Natural killer cell (primary cell): ENCODE results near the gene RAD51B. TPM values are rescaled to one million over a fixed set of nuclear protein-coding genes. Genes with fewer than 3 reads are reported as not detected.

Experiments
- ATAC-seq, 3 donors: fragments of 150-1000 bp in 2 of 3; fragments of 200-7000 bp in 1 of 3; cut with Tn5 transposase; 1 replicate in 1 of 3; 2 replicates in 2 of 3; pipeline ENCODE4 v1.10.0; 2021; ENCODE audit warnings: mild to moderate bottlenecking in 2 of 3, moderate library complexity in 2 of 3
- DNase-seq, 2 donors: peaks; one replicate each; pipeline versions ENCODE4 v3.0.0 to v3.0.0-alpha.2; 2013 to 2021; ENCODE audit warnings: mixed read lengths in 1 of 2
- H3K27ac ChIP-seq: one replicate; pipeline ENCODE4 v1.5.1; 2013; ENCODE audit warnings: mild to moderate bottlenecking, low read length
- H3K27me3 ChIP-seq: one replicate; pipeline ENCODE4 v1.6.1; 2013; ENCODE audit warnings: low read length; ENCODE audit not compliant: control insufficient read depth, insufficient read depth
- H3K36me3 ChIP-seq: one replicate; pipeline ENCODE4 v1.6.1; 2013; ENCODE audit warnings: low read length; ENCODE audit not compliant: control insufficient read depth, insufficient read depth
- H3K4me1 ChIP-seq: one replicate; pipeline ENCODE4 v1.6.1; 2013; ENCODE audit warnings: low read length; ENCODE audit not compliant: control insufficient read depth, insufficient read depth
- H3K4me3 ChIP-seq: one replicate; pipeline ENCODE4 v1.5.1; 2013; ENCODE audit warnings: low read length
- H3K9me3 ChIP-seq: one replicate; pipeline ENCODE4 v1.6.1; 2013; ENCODE audit warnings: low read length; ENCODE audit not compliant: control insufficient read depth, insufficient read depth
- H3K27ac Mint-ChIP-seq, 2 donors: one replicate each; pipeline ENCODE4 v1.8.0; 2022; ENCODE audit warnings: mild to moderate bottlenecking in 2 of 2, mixed read lengths in 2 of 2, moderate library complexity in 1 of 2
- H3K27me3 Mint-ChIP-seq, 2 donors: one replicate each; pipeline ENCODE4 v1.8.0; 2022; ENCODE audit warnings: low read depth in 2 of 2, mixed read lengths in 2 of 2
- H3K36me3 Mint-ChIP-seq: one replicate; pipeline ENCODE4 v1.8.0; 2022; ENCODE audit warnings: mixed read lengths
- H3K4me1 Mint-ChIP-seq, 2 donors: one replicate each; pipeline ENCODE4 v1.8.0; 2022; ENCODE audit warnings: mixed read lengths in 2 of 2
- H3K4me3 Mint-ChIP-seq: one replicate; pipeline ENCODE4 v1.8.0; 2022; ENCODE audit warnings: mild to moderate bottlenecking, moderate library complexity, mixed read lengths
- H3K9me3 Mint-ChIP-seq, 2 donors: one replicate each; pipeline ENCODE4 v1.8.0; 2022; ENCODE audit warnings: mixed read lengths in 2 of 2
- WGBS: methylation state at CpG from one replicate; pipeline ENCODE4 v1.1.7; 2013; ENCODE audit warnings: missing lambda C conversion rate; ENCODE audit not compliant: insufficient coverage; 5-methylcytosine and 5-hydroxymethylcytosine counted together
- intact Hi-C: fragments of 100-400 bp; cut with micrococcal nuclease; formaldehyde crosslinking; loops from one replicate; pipeline ENCODE4 v1.14.2; 2022
- total RNA-seq, 4 donors: library from RNA; stranded (reverse); fragments of 120-200 nt in 1 of 4; gene quantifications; one replicate each; pipeline versions ENCODE4 v1.2.3 to v1.2.4, GENCODE V29; 2013 to 2022
- TF ChIP-seq, protein P1 (sequence below): fragments of 200-600 bp; IDR thresholded peaks from one replicate; pipeline ENCODE4 v1.8.0; 2022; ENCODE audit warnings: antibody characterized with exemption

The RAD51B gene
- total RNA-seq, 3 donors from 2014 or later (not counting 1 experiment from before 2014, with no cell fraction given): 28.1 to 37.6 (median 28.6) TPM

DNA sequence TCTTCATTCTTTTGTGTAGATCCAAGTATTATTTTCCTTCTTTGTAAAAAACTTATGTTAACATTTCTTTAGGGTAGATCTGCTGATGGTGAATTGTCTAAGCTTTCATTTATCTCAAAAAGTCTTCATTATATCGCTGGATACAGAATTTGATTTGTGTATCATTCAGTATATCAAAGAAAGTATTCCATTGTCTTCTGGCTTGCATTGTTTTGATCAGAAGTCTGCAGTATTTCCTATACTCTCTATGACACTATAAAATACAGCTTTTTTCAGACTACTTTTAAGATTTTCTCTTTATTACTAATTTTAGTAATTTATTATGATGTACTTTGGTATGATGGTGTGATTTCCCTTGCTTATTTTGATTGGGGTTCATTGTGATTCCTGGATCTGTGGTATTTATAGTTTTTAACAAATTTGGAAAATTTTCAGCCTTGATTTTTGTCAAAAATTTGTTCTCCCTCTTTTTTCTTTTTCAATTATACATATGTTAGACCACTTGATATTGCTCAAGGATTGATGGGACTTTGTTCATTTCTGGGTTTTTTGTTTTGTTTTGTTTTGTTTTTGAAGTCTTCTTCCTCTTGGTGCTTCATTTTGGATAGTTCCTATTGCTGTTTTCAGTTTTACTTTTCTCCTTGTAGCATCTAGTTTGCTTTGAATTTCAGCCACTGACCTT, 796.8 kb downstream of the RAD51B start:
- TF ChIP-seq, protein P1, sequence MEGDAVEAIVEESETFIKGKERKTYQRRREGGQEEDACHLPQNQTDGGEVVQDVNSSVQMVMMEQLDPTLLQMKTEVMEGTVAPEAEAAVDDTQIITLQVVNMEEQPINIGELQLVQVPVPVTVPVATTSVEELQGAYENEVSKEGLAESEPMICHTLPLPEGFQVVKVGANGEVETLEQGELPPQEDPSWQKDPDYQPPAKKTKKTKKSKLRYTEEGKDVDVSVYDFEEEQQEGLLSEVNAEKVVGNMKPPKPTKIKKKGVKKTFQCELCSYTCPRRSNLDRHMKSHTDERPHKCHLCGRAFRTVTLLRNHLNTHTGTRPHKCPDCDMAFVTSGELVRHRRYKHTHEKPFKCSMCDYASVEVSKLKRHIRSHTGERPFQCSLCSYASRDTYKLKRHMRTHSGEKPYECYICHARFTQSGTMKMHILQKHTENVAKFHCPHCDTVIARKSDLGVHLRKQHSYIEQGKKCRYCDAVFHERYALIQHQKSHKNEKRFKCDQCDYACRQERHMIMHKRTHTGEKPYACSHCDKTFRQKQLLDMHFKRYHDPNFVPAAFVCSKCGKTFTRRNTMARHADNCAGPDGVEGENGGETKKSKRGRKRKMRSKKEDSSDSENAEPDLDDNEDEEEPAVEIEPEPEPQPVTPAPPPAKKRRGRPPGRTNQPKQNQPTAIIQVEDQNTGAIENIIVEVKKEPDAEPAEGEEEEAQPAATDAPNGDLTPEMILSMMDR: no peak
- no peak overlapping the region for H3K4me3 ChIP-seq
- no peak overlapping the region for H3K4me3 Mint-ChIP-seq

DNA sequence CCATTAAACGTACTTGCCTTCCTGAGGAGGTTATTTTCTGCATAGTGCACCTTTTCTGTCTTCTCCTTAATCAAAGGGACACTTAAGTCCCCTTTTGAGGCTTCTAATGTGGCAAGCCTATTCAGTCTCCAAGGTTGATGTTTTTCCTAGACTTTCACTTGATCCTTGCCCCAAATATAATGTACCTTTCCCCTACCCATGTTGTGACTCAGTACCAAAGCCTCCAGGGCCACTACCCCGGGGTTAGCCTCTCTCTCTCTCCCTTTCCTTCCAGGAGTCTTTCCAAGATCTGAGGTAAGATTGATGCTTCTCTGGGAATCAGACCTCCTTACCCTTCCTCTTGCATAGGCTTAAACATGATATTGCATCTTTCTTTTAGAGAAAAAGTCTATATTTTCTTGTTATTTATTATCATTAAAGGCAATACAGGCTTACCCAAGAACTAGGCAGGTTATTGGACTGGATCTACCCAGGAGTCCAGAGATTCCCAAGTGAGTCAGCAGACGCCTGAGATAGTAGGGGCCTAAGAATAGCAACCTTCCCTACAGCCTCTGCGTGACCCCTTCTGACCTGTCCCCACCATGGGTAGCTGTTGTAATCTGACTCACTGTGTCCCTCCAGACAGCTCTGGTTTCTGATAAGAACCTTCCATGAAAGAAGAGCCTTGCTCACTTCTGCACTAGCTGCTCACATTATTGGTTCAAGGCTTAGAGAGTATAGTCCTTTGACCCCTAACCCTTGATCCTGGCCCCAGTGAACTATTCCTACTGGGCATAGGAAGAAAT, 800.4 kb downstream of the RAD51B start:
- Histone ChIP-seq H3K27ac (no peak overlapping the region), H3K27me3 (no peaks in the 10 kb centered on the region), H3K4me3 (no peak overlapping the region), H3K9me3 (peaks cover 10% of the 10 kb centered on the region), H3K4me1 (no peaks in the 10 kb centered on the region), H3K36me3 (no peaks in the 10 kb centered on the region)
- intact Hi-C loops: no loop called here
- no peak overlapping the region for H3K27ac Mint-ChIP-seq
- peaks cover 0 to 5% of the 10 kb centered on the region in 2 donors for H3K4me1 Mint-ChIP-seq
- no peak for DNase-seq
- TF ChIP-seq, protein P1: no peak
- 89% methylated on average over 4 of the region's 4 CpGs for WGBS
- peaks cover 7 to 17% of the 10 kb centered on the region in 2 donors for H3K9me3 Mint-ChIP-seq
- peaks cover 16% of the 10 kb centered on the region for H3K36me3 Mint-ChIP-seq
- no peak for ATAC-seq
- H3K4me3 Mint-ChIP-seq: no peak overlapping the region
- H3K27me3 Mint-ChIP-seq: peaks cover 2 to 10% of the 10 kb centered on the region in 2 donors

More for the DNA sequence above, 796.8 kb downstream of the RAD51B start:
- Histone ChIP-seq H3K36me3 (no peaks in the 10 kb centered on the region), H3K4me1 (no peaks in the 10 kb centered on the region), H3K27ac (no peak overlapping the region), H3K9me3 (peaks cover 16% of the 10 kb centered on the region), H3K27me3 (no peaks in the 10 kb centered on the region)
- Mint-ChIP-seq H3K36me3 (peaks cover 25% of the 10 kb centered on the region), H3K27me3 (no peaks in the 10 kb centered on the region), H3K9me3 (peaks cover 7 to 19% of the 10 kb centered on the region in 2 donors), H3K4me1 (no peaks in the 10 kb centered on the region), H3K27ac (no peak overlapping the region)
- no CpG with 5 or more reads among the region's 1 CpG for WGBS
- DNase-seq: no peak
- intact Hi-C loops: no loop called here
- no peak for ATAC-seq

DNA sequence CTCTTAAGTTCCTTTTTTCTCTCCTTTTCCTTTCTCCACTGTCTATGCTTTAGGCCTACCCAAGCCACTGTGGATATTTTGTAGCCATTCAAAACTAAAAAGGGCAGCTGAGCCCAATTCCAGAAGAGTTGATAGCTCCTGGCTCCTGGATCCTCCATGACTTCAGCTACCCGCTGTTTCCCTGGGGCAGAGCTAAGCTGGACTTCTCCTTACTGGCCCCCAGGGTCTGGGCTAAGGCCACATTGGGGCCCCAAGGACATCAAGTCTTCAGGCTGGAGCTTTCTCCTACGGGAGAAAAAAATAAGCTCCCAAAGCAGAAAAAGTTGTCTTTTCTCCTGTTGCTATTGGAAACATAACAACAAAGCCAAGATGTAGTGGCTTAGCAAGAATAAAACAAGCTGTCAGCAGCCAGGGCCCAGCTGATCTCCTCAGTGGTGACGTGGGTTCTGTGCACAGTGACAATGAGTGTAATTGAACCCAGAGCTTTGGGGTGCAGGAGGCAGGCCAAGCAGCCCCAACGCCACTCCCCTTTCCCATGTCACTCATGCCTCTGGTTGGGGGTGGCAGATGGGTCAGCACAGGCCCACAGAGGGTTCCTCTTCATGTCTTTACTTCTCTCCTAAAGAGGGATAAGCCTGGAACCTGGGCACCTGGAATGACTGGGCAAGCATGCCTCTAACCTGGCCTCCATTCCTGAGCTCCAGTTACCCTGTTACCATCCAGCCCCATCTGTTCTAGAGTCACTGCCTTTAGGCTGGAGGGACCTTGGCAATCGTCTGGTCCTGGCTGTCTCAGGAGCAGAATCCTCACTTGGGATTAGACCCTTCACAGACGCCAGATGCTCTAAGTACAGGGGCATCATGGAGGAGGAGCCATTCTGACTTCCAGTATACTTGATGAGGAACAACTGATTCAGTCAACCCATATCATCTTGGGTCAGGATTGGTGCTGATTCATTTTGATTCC, 802.1 kb downstream of the RAD51B start:
- H3K4me1 ChIP-seq: no peaks in the 10 kb centered on the region
- H3K27ac ChIP-seq: no peak overlapping the region
- no peaks in the 10 kb centered on the region for H3K36me3 ChIP-seq
- Mint-ChIP-seq H3K4me3 (no peak overlapping the region), H3K27ac (no peak overlapping the region), H3K4me1 (peaks cover 0 to 5% of the 10 kb centered on the region in 2 donors), H3K27me3 (peaks cover 7 to 17% of the 10 kb centered on the region in 2 donors), H3K9me3 (peaks cover 2 to 7% of the 10 kb centered on the region in 2 donors), H3K36me3 (peaks cover 6% of the 10 kb centered on the region)
- H3K9me3 ChIP-seq: peaks cover 7% of the 10 kb centered on the region
- 92% methylated on average over 6 of the region's 6 CpGs for WGBS
- intact Hi-C loops: no loop called here
- no peak for DNase-seq
- H3K27me3 ChIP-seq: no peaks in the 10 kb centered on the region
- TF ChIP-seq, protein P1: no peak
- no peak for ATAC-seq
- no peak overlapping the region for H3K4me3 ChIP-seq
